Measurements from ENCODE around the gene AATF.

AATF gene

DNA sequence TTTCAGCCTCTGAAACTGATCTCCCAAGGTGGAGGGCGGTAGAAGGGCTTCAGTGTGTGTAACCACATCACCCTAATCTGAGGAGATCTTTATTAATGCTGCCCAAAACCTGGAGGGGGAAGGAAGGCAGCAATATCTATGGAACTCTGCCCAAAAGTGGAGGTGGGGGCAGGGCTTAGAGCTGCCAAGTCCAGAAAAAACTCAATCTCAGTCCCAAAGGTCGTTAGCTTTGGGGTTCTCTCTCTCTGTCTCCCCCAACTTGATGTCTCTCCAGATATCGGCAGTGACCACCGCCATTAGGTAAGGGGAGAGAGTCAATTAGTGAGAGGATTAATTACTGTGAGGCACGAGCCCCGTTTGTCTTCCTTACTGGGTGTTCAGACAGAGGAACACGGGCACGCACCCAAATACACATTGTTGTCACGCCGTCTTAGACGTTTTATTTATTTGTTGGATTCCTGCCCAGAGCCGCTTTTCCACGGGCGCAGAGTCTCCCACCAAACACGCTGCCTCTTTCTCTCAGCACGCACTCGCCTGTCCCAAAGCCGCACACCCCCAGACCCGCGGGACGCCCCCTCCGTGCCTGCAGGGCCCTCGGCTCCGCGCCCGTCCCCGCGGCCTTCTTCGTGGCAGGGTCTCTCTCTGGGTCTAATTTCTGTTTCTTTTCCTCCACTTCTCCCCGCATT, 16.9 kb upstream of the AATF start:
- peak; percentile 51 for DNase-seq

DNA sequence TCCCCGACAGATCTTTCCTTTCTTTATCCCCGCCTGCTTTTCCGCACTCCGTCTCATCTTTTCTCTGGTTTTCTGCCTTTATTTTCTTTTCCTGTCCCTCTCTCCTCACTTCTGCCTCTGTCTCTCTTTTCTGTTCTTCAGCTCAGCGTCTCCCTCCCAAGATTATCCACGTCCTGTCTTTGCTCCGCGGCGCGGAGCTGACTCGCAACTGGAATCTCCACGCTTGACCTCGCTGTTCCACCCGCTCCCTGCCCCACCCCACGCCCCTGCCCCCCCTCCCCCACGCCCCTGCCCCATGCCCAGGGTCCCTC, 16.4 kb upstream of the AATF start:
- DNase-seq: peak; percentile 56

DNA sequence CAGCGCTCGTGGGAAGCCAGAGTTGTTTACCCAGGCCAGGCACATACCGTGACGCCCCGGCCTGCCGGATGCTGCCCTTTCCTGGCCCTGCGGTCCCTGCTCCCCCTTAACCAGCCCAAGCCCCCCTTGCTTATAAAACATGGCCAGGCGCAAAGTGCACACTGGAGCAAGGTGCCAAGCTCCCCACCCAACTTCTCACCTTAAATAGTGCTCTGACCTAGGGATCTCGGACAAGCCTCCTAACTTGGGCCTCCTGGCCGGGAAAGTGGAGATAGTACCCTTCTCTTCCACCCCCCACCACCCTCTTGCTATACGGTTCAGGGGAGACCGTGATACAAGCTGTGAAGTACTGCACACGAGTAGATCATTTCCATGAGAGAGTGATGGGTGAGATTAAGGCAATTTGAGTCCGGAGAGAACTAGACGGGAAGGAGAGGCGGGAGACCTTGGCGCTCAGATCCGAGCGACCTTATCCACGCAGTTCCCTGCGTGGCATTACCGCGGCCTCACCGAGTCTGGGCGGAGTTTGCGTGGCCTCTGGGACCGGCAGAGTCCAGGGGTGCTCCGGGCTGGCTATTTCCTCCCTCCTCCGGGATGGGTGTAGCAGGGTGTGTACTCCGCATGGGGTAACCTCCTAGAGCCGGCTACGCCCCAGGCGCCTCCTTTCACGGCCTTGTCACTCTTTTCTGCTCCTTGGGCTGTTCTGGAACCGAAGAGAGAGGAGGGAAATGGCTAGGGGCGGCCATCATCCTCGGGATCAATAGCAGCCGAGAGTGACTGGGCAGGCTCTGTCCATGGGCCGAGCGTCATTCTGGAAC, 15.9 kb upstream of the AATF start:
- DNase-seq: peak; percentile 58

DNA sequence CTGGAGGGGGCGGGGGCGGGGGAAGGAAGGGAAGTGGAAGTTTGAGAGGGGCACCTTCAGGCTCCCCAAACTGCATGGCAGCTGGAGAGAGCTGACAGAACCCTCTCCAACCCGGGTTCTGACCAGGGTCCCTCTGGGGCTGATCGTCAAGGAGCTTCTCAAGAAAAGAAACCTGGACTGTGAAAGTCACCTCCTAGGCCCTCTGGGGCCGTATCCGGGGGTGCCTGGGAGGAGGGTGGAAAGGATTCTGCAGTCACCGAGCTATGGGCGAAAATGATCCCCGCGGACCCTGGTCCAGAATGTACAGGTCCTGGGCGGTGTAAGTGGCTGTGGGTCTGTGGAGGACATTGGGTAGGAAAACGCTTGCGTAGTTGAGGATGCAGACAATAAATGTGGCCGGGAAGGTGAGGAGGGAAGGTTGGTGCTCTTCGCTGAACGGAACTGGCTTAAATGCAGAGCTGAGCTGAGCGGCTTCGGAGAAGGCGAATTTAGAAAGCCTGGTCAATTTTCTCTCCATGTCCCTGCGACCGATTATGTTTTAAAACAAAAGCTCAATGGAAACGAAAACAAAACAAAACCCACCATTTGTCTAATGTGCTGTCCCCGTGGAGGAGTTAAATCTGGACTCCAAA, 15.1 kb upstream of the AATF start:
- DNase-seq: peak; percentile 56

DNA sequence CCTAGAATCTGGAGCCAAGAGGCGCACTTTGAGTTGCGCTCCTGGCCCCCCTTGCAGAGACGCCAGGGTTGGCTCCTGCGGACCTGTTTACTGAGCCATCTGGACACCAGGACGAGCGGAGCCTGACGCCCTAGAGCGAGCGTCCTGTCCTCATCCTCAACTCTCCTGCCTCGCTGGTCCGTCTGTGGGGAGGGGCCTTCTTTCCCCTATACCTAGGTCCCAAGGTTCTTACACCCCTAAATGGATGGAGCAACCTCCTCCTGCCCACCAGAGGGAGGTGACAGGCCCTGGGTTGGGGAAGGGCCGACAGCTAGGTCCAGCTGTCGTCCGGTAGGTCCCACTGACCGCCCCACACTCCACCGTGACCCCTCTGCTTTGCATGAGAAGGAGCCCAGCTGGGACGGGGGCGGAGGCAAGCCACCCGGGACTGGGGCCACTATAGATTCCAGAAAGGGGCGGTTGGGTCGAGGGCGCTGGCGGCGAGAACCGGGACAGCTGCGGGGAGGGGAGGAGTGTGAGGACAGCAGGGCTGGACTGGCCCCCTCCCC, 14.5 kb upstream of the AATF start:
- DNase-seq: peak; percentile 71

DNA sequence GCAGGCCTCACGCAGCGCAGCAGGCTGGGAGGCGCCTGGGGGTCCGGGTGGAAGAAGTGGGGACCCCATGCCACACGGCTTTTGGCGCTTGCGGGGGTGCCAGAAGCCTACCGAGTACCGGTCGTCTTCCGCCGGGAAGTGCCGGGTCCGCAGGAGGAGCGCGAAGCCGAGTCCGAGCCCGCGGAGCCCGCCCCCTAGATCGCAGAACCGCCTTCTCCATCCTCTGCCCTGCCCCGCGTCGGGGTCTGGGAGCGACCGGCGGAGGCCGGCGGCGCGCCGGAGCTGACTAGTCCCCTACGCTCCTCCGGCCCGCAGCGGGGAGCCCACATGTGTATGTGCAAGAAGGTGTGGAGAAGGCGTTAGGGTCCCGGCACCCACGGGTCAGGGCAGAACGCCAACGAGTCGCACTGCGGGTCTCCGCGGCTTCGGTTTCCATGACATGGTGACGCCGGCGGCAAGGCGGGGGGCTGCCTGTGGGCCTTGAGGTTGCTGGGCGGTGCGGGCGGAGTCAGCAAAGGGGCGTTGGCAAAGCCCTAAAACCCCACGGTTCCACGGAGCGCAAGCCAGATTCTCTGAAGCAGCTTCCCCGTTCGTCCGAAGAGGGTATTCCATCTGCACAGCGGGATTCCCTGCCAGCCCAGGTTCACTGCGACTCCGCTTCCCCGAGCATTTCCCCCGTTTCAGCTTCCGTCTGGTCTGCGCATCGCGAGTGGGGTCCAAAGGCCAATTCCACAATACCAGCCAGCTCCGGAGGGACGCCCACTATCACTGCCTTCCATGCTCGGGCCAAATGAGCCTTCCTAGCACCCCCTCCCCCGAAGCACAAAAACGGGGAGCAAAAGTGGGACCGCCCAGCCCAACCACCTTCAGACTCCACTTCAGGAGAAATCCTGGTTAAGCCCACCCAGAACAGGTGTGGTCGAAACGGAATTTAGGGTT, 13.8 kb upstream of the AATF start:
- DNase-seq: peak; percentile 84

DNA sequence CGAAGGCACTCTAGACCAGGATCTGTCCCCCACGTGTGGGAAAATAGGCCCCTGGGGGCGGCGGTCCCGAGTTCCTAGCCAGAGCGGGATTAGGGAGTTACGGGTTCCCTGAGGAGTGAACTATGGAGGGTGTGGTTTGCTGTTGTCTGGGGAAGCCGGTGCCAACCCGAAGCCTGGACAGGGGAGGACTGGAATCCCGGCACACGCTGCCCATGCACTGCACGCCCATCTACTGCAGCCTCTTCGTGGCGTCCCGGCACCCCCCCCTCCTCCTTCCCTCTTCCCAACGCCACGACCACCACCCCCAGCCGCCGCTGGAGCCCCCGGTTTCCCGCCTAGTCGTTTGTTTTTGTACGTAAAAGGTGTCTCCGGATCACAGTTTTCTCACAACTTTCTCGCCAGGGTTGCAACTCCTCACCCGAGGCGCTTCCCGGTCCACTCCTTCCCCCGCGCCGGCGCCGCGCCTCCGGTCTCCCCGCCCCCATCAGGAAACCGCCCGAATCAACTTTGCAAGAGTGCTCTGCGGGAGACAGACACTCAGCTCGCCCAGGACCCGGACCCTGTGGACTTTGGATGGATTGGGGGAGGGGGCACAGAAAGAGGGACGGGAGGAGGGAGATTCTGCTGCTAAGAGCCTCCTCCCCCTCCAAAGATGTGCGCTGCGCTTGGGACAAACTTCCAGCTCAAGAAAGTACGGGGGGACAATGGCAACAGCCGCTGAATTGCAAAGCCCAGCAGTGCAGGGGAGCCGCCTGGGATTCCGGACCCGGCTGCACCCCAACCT, 12.9 kb upstream of the AATF start:
- DNase-seq: peak; percentile 68

DNA sequence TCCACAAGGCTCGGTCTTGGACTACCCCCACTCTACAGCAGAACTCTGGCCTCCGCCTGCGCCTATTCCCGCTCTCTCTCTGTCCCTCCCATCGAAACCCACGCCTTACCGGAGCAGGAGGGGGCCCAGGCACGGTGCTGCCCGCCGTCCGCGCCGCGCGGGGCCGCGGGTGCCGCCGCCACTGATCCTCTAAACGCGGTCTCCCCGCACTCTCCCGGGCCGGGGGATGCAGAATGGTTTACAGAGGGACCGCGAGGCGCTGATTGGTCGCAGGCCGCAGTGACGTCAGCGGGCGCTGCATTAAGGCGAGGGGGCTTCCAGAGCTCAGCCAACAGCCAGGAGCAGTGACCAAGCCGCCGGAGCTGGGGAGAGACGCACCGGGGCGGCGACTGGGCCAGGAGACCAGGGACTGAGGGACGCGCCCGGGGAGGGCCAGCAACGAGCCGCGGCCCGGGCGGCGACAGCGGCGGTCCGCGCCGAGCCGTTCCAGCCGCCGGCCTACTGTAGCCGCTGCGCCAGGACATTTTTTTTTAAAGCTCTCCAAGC, 12.2 kb upstream of the AATF start:
- DNase-seq: peak; percentile 87

DNA sequence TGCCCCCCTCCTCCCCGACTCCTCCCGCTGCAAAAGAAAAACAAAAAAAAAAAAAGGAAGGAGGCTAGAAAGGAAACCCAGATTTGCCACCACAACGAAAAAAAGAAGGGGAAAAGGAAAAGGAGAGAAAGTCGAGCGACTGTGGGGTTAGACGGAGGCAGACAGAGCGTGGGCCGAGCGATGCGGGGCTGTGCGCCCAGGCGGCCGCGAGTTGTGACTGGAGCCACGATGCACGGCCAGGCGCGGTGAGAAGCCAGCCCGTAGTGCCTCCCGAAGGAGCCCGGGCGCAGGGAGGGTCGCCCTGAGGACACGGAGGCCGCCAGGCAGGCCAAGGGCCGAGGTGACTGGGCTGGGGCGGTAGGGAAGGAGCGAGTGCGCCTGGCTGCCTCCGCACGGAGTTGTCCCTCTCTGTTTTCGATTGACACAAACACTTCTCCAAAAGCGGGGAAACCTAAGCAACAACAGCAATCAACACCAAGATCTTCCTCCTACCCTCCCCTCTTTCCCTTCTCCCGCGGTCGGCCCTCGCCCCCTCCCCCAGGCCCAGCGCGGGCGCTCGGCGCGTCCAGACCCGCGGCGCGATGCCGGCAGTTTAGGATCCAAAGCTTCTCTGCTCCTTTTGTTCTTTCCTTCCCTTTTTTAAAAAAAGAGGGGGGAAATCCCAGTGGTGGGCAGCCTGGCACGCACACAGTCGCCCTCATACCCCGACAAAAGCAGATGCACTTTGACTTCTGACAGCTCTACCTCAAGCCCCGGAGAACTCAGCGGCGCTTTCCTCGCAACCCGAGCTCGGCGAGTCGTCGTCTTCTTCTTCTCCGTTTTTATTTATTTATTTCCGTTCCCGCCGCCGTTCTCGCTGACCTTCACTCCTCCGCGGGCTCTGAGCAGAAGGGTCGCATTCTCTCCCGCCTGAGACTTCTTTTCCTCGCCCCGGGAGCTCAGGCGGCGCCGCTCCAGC, 11.5 kb upstream of the AATF start, which contains the start of gene LHX1:
Gene LHX1 (plus strand): TSS at position 475 of the 958 bp plus-strand sequence. CDS start 723 bp downstream, outside the sequence.
- peak; percentile 75 for DNase-seq

DNA sequence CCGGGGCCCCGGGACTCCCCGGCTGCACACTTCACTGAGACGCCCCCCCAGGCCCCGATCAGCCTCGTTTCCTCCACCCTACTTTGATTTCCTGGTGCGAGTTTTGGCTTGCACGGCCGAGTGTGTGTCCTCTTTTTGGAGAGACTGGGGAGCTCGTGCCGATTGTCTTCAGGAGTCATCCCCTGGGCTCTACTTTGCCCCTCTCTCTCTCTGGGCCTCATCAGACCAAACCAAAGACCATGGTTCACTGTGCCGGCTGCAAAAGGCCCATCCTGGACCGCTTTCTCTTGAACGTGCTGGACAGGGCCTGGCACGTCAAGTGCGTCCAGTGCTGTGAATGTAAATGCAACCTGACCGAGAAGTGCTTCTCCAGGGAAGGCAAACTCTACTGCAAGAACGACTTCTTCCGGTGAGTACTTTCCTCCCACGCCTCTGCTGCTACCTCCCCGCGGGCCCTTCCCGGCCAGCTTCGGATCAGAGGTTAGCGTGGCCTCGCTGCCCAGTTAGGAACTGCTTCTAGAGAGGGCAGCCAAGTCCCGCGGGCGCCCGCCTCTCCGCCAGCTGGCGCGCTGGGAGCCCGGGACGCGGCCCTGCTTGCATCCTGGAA, 10.7 kb upstream of the AATF start:
- DNase-seq: peak; percentile 81

DNA sequence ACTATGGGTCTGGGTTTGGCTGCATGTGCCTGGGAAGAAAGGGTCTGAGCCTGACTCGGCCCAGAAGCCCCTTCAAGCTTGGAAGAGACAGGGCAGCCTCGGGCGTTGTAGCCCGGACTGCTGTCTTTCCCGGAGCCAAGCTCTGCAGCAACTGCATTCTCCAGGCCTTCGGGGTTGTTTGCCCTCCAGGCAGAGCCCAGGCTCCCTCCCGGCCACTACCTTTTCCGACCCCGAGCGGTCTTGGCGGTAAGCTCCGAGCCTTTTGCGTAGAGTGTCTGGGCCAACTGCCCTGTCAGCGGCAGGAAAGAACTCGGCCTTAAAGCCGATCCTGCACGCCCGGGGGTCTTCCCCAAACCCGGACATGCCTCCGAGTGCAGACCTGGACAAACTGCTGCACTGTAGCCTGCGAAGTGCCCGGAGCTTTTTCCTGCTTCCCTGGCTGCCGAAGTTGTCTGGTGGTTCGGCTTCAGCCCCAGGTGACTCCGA, 10.1 kb upstream of the AATF start:
- DNase-seq: no peak

DNA sequence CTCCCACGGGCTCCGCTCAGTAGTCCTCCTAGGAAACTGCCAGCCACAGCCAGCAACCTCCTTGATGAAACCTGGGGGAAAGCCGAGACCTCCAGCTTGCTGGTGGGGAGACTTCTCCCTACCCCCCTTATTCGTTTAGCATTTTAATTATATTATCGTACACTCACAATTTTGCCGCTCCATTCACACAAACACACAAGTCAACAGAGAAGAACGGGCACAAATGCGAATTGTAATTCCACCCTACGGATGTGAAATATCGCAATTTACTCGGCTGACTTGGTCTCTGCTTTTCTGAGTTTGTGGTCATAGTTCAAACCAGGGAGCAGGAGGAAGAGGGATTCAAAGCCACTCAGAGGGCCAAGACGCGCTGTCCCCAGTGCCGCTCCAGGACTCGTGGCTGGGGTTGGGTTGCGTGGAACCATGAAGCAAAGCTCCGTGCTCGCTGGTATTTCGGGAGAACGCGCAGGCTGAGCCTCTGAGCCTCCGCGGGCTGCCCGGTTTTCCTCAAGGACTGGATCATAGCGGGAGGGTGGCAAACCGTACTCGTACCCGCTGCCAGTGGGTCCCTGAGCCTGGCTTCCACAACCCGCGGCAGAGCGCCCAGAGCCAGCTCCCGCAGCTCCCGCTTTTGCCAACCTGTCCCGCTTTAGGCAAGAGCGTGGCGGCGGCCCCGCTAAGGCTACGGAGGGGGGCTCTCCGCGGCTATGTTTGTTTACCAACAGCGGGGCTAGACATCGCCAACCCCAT, 9.5 kb upstream of the AATF start:
- peak; percentile 57 for DNase-seq

DNA sequence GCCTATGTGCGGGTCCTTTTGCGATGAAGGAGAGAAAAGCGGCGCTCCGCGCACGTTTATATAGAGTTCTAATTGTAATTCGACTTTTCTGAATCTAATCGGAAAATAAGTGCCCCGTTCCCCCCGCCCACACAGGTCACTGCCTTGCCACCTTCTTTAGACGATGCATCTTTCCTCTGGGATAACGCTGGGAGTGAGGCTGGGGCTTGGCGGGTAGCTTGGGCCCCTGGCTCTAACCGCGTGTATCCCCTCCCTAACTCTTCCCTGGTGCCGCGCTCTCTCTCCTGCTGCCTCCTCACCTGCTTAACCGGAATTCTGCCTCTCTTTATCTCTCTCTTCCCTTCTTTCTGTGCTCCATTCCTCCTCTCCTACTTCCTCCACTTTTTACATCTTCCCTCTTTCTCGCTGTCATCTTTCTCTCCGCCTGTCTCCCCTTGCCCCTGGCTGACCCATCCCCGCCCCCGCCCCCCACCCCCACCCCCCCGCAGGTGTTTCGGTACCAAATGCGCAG, 8.9 kb upstream of the AATF start:
- peak; percentile 50 for DNase-seq

DNA sequence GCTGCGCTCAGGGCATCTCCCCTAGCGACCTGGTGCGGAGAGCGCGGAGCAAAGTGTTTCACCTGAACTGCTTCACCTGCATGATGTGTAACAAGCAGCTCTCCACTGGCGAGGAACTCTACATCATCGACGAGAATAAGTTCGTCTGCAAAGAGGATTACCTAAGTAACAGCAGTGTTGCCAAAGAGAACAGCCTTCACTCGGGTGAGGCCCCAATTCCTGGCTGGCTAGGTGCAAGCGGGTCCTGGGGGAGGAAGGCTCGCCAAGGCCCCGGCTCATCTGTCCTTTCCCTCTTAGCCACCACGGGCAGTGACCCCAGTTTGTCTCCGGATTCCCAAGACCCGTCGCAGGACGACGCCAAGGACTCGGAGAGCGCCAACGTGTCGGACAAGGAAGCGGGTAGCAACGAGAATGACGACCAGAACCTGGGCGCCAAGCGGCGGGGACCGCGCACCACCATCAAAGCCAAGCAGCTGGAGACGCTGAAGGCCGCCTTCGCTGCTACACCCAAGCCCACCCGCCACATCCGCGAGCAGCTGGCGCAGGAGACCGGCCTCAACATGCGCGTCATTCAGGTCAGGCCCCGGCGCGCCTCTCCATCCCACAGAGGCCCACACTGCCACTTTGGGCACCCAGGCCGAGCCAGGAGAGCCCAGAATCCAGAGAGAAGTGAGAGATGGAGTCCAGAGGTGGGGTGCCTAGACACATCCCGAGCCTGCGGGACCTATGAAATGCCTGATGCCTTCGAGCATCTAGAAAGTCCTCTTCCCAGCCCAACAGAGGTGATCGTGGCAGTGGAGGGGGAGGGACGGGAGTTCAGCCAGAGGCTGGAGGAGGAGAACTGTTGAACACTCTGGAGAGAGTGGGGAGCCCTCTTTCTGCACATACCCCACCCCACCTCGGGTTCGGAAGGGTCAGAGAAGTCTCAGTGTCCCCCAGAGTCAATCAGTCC, 8.2 kb upstream of the AATF start:
- peak; percentile 61 for DNase-seq

DNA sequence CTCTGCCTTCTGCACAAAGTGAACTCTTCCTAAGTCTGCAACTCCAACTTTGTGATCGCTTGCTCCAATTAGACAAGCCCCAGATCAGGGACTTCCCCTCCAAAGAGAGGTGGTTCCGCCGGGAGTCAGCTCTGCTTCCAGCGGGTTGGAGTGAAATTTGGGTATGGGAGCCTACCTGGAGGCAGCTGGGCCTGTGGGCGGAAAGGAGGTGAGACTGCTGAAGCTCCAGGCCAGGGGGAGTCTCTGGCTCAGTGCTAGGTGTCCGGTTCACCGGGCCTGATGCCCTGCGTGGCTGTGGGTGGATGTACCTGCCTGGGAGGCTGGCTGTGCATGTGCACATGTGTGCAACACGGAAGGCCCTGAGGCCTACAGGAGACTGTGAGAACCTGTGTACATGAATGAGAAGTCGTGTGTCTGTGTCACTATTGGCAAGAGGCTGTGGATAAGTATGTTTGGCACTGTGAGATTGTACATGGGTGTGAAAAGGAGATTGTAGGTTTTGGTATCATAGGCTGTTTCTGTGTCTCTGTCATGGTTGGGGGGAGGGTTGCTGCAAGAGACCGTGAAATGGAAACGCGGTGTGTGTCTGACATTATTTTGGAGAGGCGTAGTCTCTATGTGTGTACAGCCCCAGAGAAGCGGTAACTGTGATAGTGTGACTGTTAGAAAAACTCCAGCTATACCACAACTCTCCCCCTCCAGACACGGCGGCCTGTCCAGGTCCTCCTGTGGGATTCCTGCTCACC, 7.3 kb upstream of the AATF start:
- DNase-seq: peak; percentile 62

DNA sequence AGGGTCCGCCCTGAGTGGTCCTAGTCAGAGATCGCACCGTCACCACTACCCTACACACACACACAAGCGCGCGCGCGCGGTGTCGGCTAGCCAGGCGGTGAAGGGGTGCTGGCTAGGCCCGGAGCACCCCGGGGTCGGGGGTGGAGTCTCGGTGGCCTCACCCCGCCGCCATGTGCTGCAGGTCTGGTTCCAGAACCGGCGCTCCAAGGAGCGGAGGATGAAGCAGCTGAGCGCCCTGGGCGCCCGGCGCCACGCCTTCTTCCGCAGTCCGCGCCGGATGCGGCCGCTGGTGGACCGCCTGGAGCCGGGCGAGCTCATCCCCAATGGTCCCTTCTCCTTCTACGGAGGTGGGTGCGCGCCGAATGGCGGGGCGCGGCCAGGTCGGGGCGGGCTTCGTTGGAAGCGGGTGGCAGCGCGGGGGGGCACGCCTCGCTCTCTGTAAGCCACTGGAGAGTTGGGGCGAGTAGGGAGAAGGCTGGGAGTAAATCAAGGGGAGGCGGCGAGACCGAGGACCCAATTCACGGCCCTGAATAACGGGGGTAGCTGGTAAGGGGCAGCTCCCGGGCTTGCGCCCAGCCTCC, 6.6 kb upstream of the AATF start:
- DNase-seq: peak; percentile 73

Data from islet precursor cell (in vitro differentiated cells).